ENCODE results near the gene TMIE. TPM values are rescaled to one million over a fixed set of nuclear protein-coding genes. Genes with fewer than 3 reads are reported as not detected.

The TMIE gene
- total and polyA plus RNA-seq, 10 of the 15 experiments (the other 5 are each of a cell fraction or from before 2014, with no cell fraction given), result not detected

DNA sequence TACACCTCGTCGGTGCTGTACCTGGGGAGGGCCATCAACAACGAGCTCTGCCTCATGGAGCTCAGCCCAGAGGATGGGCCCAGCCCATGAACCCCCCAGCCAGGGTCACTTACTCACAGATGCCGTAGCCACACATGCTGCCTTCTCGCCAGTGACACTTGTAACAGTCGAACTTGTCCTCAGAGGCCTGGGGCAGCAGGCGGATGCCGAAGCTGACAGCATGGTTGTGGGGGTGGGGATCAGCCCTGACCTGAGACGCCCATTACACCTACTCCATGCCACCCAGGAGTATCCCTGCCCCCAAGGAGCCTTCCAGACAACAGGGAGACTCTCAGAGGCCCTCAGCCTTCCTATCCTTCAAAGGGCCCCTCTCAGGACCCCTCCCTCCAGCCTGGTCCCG lies 19.8 kb upstream of the TMIE start:
- WGBS (ENCODE audit: insufficient coverage, insufficient replicate concordance, low lambda C conversion rate, missing lambda C conversion rate), result 44% methylated on average over 10 of the region's 10 CpGs

More for the DNA sequence above, 19.8 kb upstream of the TMIE start:
- no peak overlapping the region for H3K4me3 ChIP-seq
- H3K9ac ChIP-seq (ENCODE audit: control insufficient read depth, insufficient read depth, low read length), result no peak overlapping the region
- DNase-seq (ENCODE audit: low read depth, low spot score) (no peak), FAIRE-seq (no peak), ATAC-seq (no peak)
- no peaks in the 10 kb centered on the region for H3K27me3 ChIP-seq (replicated peaks in 1 of 2; ENCODE audit: control insufficient read depth in 2 of 2, insufficient read depth in 2 of 2, low read length in 1 of 2)
- no peaks in the 10 kb centered on the region for H3K9me3 ChIP-seq (replicated peaks; ENCODE audit: control insufficient read depth, insufficient read depth, low read length)
- TF ChIP-seq CBX3 (IDR thresholded peaks at IDR 0.05; ENCODE audit: borderline replicate concordance, low read depth) (no peak), FOS (IDR thresholded peaks at IDR 0.05; ENCODE audit: borderline replicate concordance, extremely low read depth, insufficient read length) (no peak), KAT2A (conservative IDR thresholded peaks at IDR 0.05; ENCODE audit: control insufficient read depth, low read depth, low read length) (no peak), POLR2A (IDR thresholded peaks at IDR 0.05; ENCODE audit: low read depth, low read length) (no peak), CBFB (IDR thresholded peaks at IDR 0.05; ENCODE audit: low read depth) (no peak), RCOR1 (conservative IDR thresholded peaks at IDR 0.05; ENCODE audit: low read depth, low read length) (no peak), IKZF1 (conservative IDR thresholded peaks at IDR 0.05) (no peak), RAD51 (IDR thresholded peaks at IDR 0.05) (no peak), CREM (IDR thresholded peaks at IDR 0.05; ENCODE audit: low read depth) (no peak), NFIC (IDR thresholded peaks at IDR 0.05; ENCODE audit: low read depth, low read length) (no peak), ATF7 (IDR thresholded peaks at IDR 0.05; ENCODE audit: low read depth) (no peak), ZNF24 (IDR thresholded peaks at IDR 0.05) (no peak), IRF4 (IDR thresholded peaks at IDR 0.05; ENCODE audit: low read depth, low read length) (no peak), SIN3A (IDR thresholded peaks at IDR 0.05; ENCODE audit: low read depth, low read length) (no peak), JUND (IDR thresholded peaks at IDR 0.05; ENCODE audit: low read depth, low read length) (no peak), TARDBP (IDR thresholded peaks at IDR 0.05; ENCODE audit: borderline replicate concordance) (no peak), ASH2L (IDR thresholded peaks at IDR 0.05; ENCODE audit: borderline replicate concordance, low read depth) (no peak), SMAD5 (IDR thresholded peaks at IDR 0.05; ENCODE audit: low read depth) (no peak)
- TF ChIP-seq, protein P1, sequence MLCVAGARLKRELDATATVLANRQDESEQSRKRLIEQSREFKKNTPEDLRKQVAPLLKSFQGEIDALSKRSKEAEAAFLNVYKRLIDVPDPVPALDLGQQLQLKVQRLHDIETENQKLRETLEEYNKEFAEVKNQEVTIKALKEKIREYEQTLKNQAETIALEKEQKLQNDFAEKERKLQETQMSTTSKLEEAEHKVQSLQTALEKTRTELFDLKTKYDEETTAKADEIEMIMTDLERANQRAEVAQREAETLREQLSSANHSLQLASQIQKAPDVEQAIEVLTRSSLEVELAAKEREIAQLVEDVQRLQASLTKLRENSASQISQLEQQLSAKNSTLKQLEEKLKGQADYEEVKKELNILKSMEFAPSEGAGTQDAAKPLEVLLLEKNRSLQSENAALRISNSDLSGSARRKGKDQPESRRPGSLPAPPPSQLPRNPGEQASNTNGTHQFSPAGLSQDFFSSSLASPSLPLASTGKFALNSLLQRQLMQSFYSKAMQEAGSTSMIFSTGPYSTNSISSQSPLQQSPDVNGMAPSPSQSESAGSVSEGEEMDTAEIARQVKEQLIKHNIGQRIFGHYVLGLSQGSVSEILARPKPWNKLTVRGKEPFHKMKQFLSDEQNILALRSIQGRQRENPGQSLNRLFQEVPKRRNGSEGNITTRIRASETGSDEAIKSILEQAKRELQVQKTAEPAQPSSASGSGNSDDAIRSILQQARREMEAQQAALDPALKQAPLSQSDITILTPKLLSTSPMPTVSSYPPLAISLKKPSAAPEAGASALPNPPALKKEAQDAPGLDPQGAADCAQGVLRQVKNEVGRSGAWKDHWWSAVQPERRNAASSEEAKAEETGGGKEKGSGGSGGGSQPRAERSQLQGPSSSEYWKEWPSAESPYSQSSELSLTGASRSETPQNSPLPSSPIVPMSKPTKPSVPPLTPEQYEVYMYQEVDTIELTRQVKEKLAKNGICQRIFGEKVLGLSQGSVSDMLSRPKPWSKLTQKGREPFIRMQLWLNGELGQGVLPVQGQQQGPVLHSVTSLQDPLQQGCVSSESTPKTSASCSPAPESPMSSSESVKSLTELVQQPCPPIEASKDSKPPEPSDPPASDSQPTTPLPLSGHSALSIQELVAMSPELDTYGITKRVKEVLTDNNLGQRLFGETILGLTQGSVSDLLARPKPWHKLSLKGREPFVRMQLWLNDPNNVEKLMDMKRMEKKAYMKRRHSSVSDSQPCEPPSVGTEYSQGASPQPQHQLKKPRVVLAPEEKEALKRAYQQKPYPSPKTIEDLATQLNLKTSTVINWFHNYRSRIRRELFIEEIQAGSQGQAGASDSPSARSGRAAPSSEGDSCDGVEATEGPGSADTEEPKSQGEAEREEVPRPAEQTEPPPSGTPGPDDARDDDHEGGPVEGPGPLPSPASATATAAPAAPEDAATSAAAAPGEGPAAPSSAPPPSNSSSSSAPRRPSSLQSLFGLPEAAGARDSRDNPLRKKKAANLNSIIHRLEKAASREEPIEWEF (IDR thresholded peaks at IDR 0.05; ENCODE audit: insufficient replicate concordance, low read depth, low read length), result no peak
- TF ChIP-seq, protein P2, sequence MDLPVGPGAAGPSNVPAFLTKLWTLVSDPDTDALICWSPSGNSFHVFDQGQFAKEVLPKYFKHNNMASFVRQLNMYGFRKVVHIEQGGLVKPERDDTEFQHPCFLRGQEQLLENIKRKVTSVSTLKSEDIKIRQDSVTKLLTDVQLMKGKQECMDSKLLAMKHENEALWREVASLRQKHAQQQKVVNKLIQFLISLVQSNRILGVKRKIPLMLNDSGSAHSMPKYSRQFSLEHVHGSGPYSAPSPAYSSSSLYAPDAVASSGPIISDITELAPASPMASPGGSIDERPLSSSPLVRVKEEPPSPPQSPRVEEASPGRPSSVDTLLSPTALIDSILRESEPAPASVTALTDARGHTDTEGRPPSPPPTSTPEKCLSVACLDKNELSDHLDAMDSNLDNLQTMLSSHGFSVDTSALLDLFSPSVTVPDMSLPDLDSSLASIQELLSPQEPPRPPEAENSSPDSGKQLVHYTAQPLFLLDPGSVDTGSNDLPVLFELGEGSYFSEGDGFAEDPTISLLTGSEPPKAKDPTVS (IDR thresholded peaks at IDR 0.05; ENCODE audit: low read depth, low read length), result no peak
- SMC1A ChIA-PET (ENCODE audit: uncharacterized antibody, unreplicated experiment), result no interaction called here
- H2AFZ ChIP-seq (ENCODE audit: control insufficient read depth, low read depth, low read length), result no peak overlapping the region
- intact Hi-C loops (cut with micrococcal nuclease; ENCODE audit: unreplicated experiment) (no loop called here), in situ Hi-C loops (cut with MboI) (no loop called here)
- CTCF ChIA-PET, result no interaction called here
- RAD21 ChIA-PET (ENCODE audit: unreplicated experiment), result no interaction called here
- H3K4me2 ChIP-seq (ENCODE audit: control insufficient read depth, insufficient read depth), result no peak overlapping the region
- H4K20me1 ChIP-seq (ENCODE audit: control insufficient read depth, insufficient read depth), result no peaks in the 10 kb centered on the region
- H3K36me3 ChIP-seq (ENCODE audit: control insufficient read depth in 2 of 2, insufficient read depth in 2 of 2, low read length in 1 of 2), result no peaks in the 10 kb centered on the region
- H3K27ac ChIP-seq (ENCODE audit: control insufficient read depth, insufficient read depth), result no peak overlapping the region
- POLR2A ChIA-PET, result no interaction called here
- H3K79me2 ChIP-seq (ENCODE audit: control insufficient read depth, insufficient read depth, low read length), result no peaks in the 10 kb centered on the region
- BruUV-seq (replicated peaks), result no TSS peak
- no peaks in the 10 kb centered on the region for H3K4me1 ChIP-seq (ENCODE audit: control insufficient read depth, insufficient read depth, low read length)

Measured in GM12878 (cell line).